Pancreas (tissue), 10 donors: ENCODE data around the gene ADCY5. TPM values are rescaled to one million over a fixed set of nuclear protein-coding genes. Genes with fewer than 3 reads are reported as not detected.

Source experiments
- ATAC-seq, 4 donors: fragments of 200-7000 bp; cut with Tn5 transposase; one replicate each; pipeline versions ENCODE4 v1.8.0 to v1.9.1; 2020; ENCODE audit warnings: mild to moderate bottlenecking in 4 of 4, moderate library complexity in 4 of 4
- DNase-seq, 6 donors: peaks; one replicate each; pipeline ENCODE4 v3.0.0-alpha.2; 2020
- FAIRE-seq: peaks from 2 replicates; lab custom pipeline; 2012; peaks lifted over from hg19 to GRCh38; lab: Jason Lieb, UNC
- H3K27ac ChIP-seq, 4 donors: fragments of 200-600 bp; sonication (generic); 1 replicate in 3 of 4; 2 replicates in 1 of 4; pipeline versions ENCODE4 v1.5.0 to v1.8.0; 2020
- H3K27me3 ChIP-seq, 4 donors: fragments of 200-600 bp; one replicate each; pipeline ENCODE4 v1.8.0; 2021
- H3K36me3 ChIP-seq, 3 donors: fragments of 200-600 bp; sonication (generic) in 1 of 3; one replicate each; pipeline versions ENCODE4 v1.5.0 to v1.8.0; 2020 to 2021
- H3K4me1 ChIP-seq, 3 donors: fragments of 200-600 bp; one replicate each; pipeline ENCODE4 v1.8.0; 2021
- H3K4me3 ChIP-seq, 4 donors: fragments of 200-600 bp; sonication (generic) in 2 of 4; one replicate each; pipeline versions ENCODE4 v1.5.0 to v1.8.0; 2020 to 2021
- H3K9me3 ChIP-seq, 4 donors: fragments of 200-600 bp; one replicate each; pipeline ENCODE4 v1.8.0; 2021
- CTCF ChIP-seq, 4 donors: fragments of 200-600 bp; sonication (generic) in 3 of 4; IDR thresholded peaks; one replicate each; pipeline versions ENCODE4 v1.5.0 to v1.8.0; 2021; ENCODE audit warnings: antibody characterized with exemption in 4 of 4
- WGBS, 2 donors: extraction: QIAGEN DNeasy Blood & Tissue Kit; methylation state at CpG; one replicate each; pipeline ENCODE4 v1.1.7; 2013; 5-methylcytosine and 5-hydroxymethylcytosine counted together
- intact Hi-C, 3 donors: fragments of 100-400 bp; cut with DNase I; formaldehyde crosslinking; loops; one replicate each; pipeline versions ENCODE4 v1.11.1 to v1.14.2; 2022
- polyA plus RNA-seq, 2 donors: library from polyadenylated mRNA; stranded (reverse); fragments of 200-250 nt; gene quantifications; one replicate each; pipeline ENCODE4 v1.2.3, GENCODE V29; 2013
- total RNA-seq, 6 donors: library from RNA; stranded (reverse); fragmentation: NEBNext Ultra II Directional in 4 of 6; extraction: Animal tissue kit (Norgen Biotek cat#: 25700) in 4 of 6; gene quantifications; one replicate each; pipeline versions ENCODE4 v1.2.1 to v1.2.4, GENCODE V29; 2021 to 2023
- donor health status: healthy with polysubstance abuse.
- donor health status: DM: no; HTN: no; CAD: no; lungs with moderate emphysema.
- donor health status: DM: no; HTN: no; CAD: no.
- donor health status: control.
- donor health status: control.
- donor health status: Bipolar disorder and iron deficiency.
- donor health status: DM: yes; HTN: yes; CAD: no.
- donor health status: DM: no; HTN: no; CAD: no.
- donor health status: DM: no; HTN: no; CAD: no.
- donor health status: DM: yes; HTN: yes; CAD: no.

Gene ADCY5
- total and polyA plus RNA-seq, 8 donors = 6.0 to 13.4 (median 9.6) TPM

- FAIRE-seq = no peak
- ATAC-seq = peak; percentile 61 to 79 (median 69)
Measured at GRCh38 chr3:123329636-123330340, 119.1 kb downstream of the ADCY5 start.

GRCh38 chr3:123328851-123329635, 119.8 kb downstream of the ADCY5 start:
- ATAC-seq (peak; percentile 75 to 92 (median 90)), FAIRE-seq (no peak), DNase-seq (peak; percentile 64 to 95 (median 84))
- Histone ChIP-seq H3K4me1 (peaks cover 13 to 16% (median 14%) of the 10 kb centered on the region in 3 donors), H3K36me3 (peaks cover 0 to 5% (median 0%) of the 10 kb centered on the region in 3 donors), H3K27ac (no peak overlapping the region), H3K27me3 (no peaks in the 10 kb centered on the region), H3K9me3 (no peaks in the 10 kb centered on the region), H3K4me3 (no peak overlapping the region)
- WGBS, 2 donors = 13 to 15% methylated on average over 13 of the region's 13 CpGs
- peak; percentile 91 to 97 (median 93) for TF ChIP-seq CTCF (IDR thresholded peaks at IDR 0.05)
- intact Hi-C loops = loop anchor here (5.0 to 10.0 kb wide), 3 partner anchors 158 to 236 kb away; no protein-coding TSS in a partner anchor

More at GRCh38 chr3:123329636-123330340, 119.1 kb downstream of the ADCY5 start:
- peaks cover 0 to 2% (median 0%) of the 10 kb centered on the region in 3 donors for H3K36me3 ChIP-seq
- peak; percentile 52 to 62 (median 58) for DNase-seq
- peaks cover 13 to 16% (median 14%) of the 10 kb centered on the region in 3 donors for H3K4me1 ChIP-seq
- 31 to 33% methylated on average over 10 of the region's 10 CpGs for WGBS, 2 donors
- no peak overlapping the region for H3K4me3 ChIP-seq
- H3K27me3 ChIP-seq = no peaks in the 10 kb centered on the region
- H3K9me3 ChIP-seq = no peaks in the 10 kb centered on the region
- TF ChIP-seq CTCF (IDR thresholded peaks at IDR 0.05) = no peak
- H3K27ac ChIP-seq = peak overlapping the region in 2 of 4 donors; percentile 37 to 46
- intact Hi-C loops = loop anchor here (2.0 to 10.0 kb wide), 5 partner anchors 155 to 235 kb away; no protein-coding TSS in a partner anchor

GRCh38 chr3:123327956-123328850, 120.7 kb downstream of the ADCY5 start:
- no peak for TF ChIP-seq CTCF (IDR thresholded peaks at IDR 0.05)
- no peaks in the 10 kb centered on the region for H3K27me3 ChIP-seq
- intact Hi-C loops = loop anchor here (5.0 to 10.0 kb wide), 3 partner anchors 159 to 237 kb away; no protein-coding TSS in a partner anchor
- peaks cover 13 to 16% (median 14%) of the 10 kb centered on the region in 3 donors for H3K4me1 ChIP-seq
- ATAC-seq = peak in 1 of 4 donors; percentile 3
- no peak overlapping the region for H3K4me3 ChIP-seq
- FAIRE-seq = no peak
- peak in 1 of 6 donors; percentile 50 for DNase-seq
- H3K27ac ChIP-seq = no peak overlapping the region
- 52 to 60% methylated on average over 25 of the region's 25 CpGs for WGBS, 2 donors
- no peaks in the 10 kb centered on the region for H3K9me3 ChIP-seq
- H3K36me3 ChIP-seq = peaks cover 0 to 5% (median 0%) of the 10 kb centered on the region in 3 donors

GRCh38 chr3:123327480-123327879, 121.4 kb downstream of the ADCY5 start:
- H3K4me3 ChIP-seq = no peak overlapping the region
- H3K27ac ChIP-seq = no peak overlapping the region
- peak in 1 of 6 donors; percentile 39 for DNase-seq
- TF ChIP-seq CTCF (IDR thresholded peaks at IDR 0.05) = no peak
- ATAC-seq = no peak
- 76 to 80% methylated on average over 12 of the region's 12 CpGs for WGBS, 2 donors
- H3K36me3 ChIP-seq = peaks cover 0 to 5% (median 0%) of the 10 kb centered on the region in 3 donors
- H3K27me3 ChIP-seq = no peaks in the 10 kb centered on the region
- no peak for FAIRE-seq
- intact Hi-C loops = loop anchor here (5.0 to 10.0 kb wide), 3 partner anchors 160 to 237 kb away; no protein-coding TSS in a partner anchor
- no peaks in the 10 kb centered on the region for H3K9me3 ChIP-seq
- peaks cover 13 to 16% (median 14%) of the 10 kb centered on the region in 3 donors for H3K4me1 ChIP-seq
